Keratinocyte (primary cell): ENCODE results near the gene SH3PXD2A. TPM values are rescaled to one million over a fixed set of nuclear protein-coding genes. Genes with fewer than 3 reads are reported as not detected.

Source experiments
- DNase-seq: peaks from one replicate; pipeline ENCODE4 v3.0.0-alpha.2; 2011; ENCODE audit warnings: low read depth, missing footprints, low spot score
- FAIRE-seq: peaks from 2 replicates; lab custom pipeline; 2011; peaks lifted over from hg19 to GRCh38; lab: Jason Lieb, UNC
- H2AFZ ChIP-seq: 2 replicates; pipeline ENCODE4 v1.6.0; 2012; ENCODE audit warnings: low read length, control low read depth, inconsistent platforms; ENCODE audit not compliant: control insufficient read depth
- H3K27ac ChIP-seq: 2 replicates; pipeline ENCODE4 v1.5.1; 2011; ENCODE audit warnings: low read length; ENCODE audit not compliant: control insufficient read depth, insufficient read depth
- H3K27me3 ChIP-seq: 3 replicates; pipeline ENCODE4 v1.6.0; 2011; ENCODE audit warnings: low read length; ENCODE audit not compliant: control insufficient read depth, insufficient read depth; ENCODE audit errors: extremely low read depth
- H3K36me3 ChIP-seq, 2 experiments: 2 replicates in 1 of 2; 3 replicates in 1 of 2; pipeline ENCODE4 v1.5.1; 2011; ENCODE audit warnings: low read length in 2 of 2, mild to moderate bottlenecking in 1 of 2; ENCODE audit not compliant: control insufficient read depth in 2 of 2, insufficient read depth in 2 of 2; ENCODE audit errors: extremely low read depth in 1 of 2
- H3K4me1 ChIP-seq: 3 replicates; pipeline ENCODE4 v1.5.1; 2011; ENCODE audit warnings: low read length; ENCODE audit not compliant: control insufficient read depth, insufficient read depth; ENCODE audit errors: extremely low read depth
- H3K4me2 ChIP-seq: 3 replicates; pipeline ENCODE4 v1.6.0; 2011; ENCODE audit warnings: low read depth, low read length; ENCODE audit not compliant: control insufficient read depth, insufficient read depth; ENCODE audit errors: extremely low read depth
- H3K4me3 ChIP-seq, 3 experiments: fragments of 200-600 bp in 1 of 3; sonication (generic) in 1 of 3; 2 replicates in 2 of 3; 3 replicates in 1 of 3; pipeline ENCODE4 v1.5.1; 2011 to 2016; ENCODE audit warnings: low read length in 3 of 3, mild to moderate bottlenecking in 3 of 3, control low read depth in 2 of 3, inconsistent platforms in 1 of 3, low read depth in 1 of 3, mixed read lengths in 1 of 3, mixed run types in 1 of 3, moderate library complexity in 1 of 3; ENCODE audit not compliant: control insufficient read depth in 2 of 3, insufficient read depth in 2 of 3; ENCODE audit errors: extremely low read depth in 1 of 3
- H3K79me2 ChIP-seq: 2 replicates; pipeline ENCODE4 v1.6.0; 2012; ENCODE audit warnings: low read length; ENCODE audit not compliant: control insufficient read depth, insufficient read depth
- H3K9ac ChIP-seq: 3 replicates; pipeline ENCODE4 v1.6.0; 2011; ENCODE audit warnings: low read length; ENCODE audit not compliant: control insufficient read depth, insufficient read depth; ENCODE audit errors: extremely low read depth
- H3K9me1 ChIP-seq: 3 replicates; pipeline ENCODE4 v1.6.0; 2011; ENCODE audit warnings: low read length; ENCODE audit not compliant: control insufficient read depth, insufficient read depth; ENCODE audit errors: extremely low read depth
- H3K9me3 ChIP-seq: 2 replicates; pipeline ENCODE4 v1.5.1; 2012; ENCODE audit warnings: low read depth, low read length; ENCODE audit not compliant: control insufficient read depth
- H4K20me1 ChIP-seq: 3 replicates; pipeline ENCODE4 v1.6.0; 2011; ENCODE audit warnings: low read length; ENCODE audit not compliant: control insufficient read depth, insufficient read depth; ENCODE audit errors: extremely low read depth
- EZH2 ChIP-seq: IDR thresholded peaks from one replicate; pipeline ENCODE4 v1.6.1; 2012; ENCODE audit warnings: inconsistent platforms, mild to moderate bottlenecking, low read length, moderate library complexity
- dilution Hi-C: fragments of 300-500 bp; cut with MboI; formaldehyde crosslinking; loops from one replicate; pipeline ENCODE4 v1.7.0; 2020; ENCODE audit warnings: low sequenced_read_pairs; ENCODE audit not compliant: extremely low pct_ligation_motif_present
- polyA plus RNA-seq, 5 experiments: library from polyadenylated mRNA; depleted of rRNA in 3 of 5; stranded (reverse) in 3 of 5; stranded (forward) in 1 of 5; unstranded in 1 of 5; fragments of >200 nt; gene quantifications; 1 replicate in 1 of 5; 2 replicates in 3 of 5; 3 replicates in 1 of 5; pipeline versions ENCODE4 v1.2.1 to v1.2.3, GENCODE V29; 2011 to 2012; ENCODE audit warnings: missing spikeins in 2 of 5, low read depth in 1 of 5, low replicate concordance in 1 of 5
- TF ChIP-seq, protein P1 (sequence below), 3 experiments: IDR thresholded peaks in 1 of 3; conservative IDR thresholded peaks in 1 of 3; optimal IDR thresholded peaks in 1 of 3; 2 replicates in 2 of 3; 3 replicates in 1 of 3; pipeline versions ENCODE3 to v1.5.1; 2011; ENCODE audit warnings: low read length in 3 of 3, mild to moderate bottlenecking in 3 of 3, moderate library complexity in 2 of 3, control low read depth in 1 of 3, inconsistent platforms in 1 of 3; ENCODE audit not compliant: insufficient read depth in 2 of 3; ENCODE audit errors: extremely low read depth in 1 of 3

The SH3PXD2A gene
- polyA plus RNA-seq, 1 donor (not counting 4 experiments of a cell fraction or from before 2014, with no cell fraction given): 33.9 TPM

DNA sequence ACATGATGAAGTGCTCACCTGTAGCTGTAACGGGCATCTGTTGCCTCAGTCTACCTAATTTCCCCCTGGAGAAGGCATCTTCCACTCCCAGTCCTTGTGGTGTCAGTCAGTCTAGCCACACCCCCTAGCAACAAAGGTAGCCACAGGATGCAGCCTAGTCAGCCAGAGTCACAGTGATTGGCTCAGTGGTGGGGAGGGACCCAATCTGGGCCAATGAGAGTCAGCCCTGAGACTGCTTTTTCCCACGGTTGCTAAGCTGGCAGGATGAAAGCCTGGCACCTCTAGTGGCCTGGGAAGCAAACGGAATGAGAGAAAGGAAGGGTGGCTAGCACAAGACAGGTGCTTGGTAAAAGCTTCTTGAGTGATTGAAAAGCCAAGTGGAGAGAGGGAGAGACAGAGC is 118.6 kb downstream of the SH3PXD2A start:
- Histone ChIP-seq H3K9me1 (peaks cover 7% of the 10 kb centered on the region), H3K27ac (peak overlapping the region; percentile 11), H3K9ac (no peak overlapping the region), H3K79me2 (peaks cover 79% of the 10 kb centered on the region), H2AFZ (no peak overlapping the region), H3K9me3 (no peaks in the 10 kb centered on the region), H3K4me2 (peak overlapping the region; percentile 23), H3K4me3 (no peak overlapping the region), H3K4me1 (peaks cover 71% of the 10 kb centered on the region), H4K20me1 (peaks cover 12% of the 10 kb centered on the region), H3K36me3 (peaks cover 16 to 44% of the 10 kb centered on the region in 2 experiments), H3K27me3 (no peaks in the 10 kb centered on the region)
- no peak for TF ChIP-seq EZH2
- TF ChIP-seq, protein P1, sequence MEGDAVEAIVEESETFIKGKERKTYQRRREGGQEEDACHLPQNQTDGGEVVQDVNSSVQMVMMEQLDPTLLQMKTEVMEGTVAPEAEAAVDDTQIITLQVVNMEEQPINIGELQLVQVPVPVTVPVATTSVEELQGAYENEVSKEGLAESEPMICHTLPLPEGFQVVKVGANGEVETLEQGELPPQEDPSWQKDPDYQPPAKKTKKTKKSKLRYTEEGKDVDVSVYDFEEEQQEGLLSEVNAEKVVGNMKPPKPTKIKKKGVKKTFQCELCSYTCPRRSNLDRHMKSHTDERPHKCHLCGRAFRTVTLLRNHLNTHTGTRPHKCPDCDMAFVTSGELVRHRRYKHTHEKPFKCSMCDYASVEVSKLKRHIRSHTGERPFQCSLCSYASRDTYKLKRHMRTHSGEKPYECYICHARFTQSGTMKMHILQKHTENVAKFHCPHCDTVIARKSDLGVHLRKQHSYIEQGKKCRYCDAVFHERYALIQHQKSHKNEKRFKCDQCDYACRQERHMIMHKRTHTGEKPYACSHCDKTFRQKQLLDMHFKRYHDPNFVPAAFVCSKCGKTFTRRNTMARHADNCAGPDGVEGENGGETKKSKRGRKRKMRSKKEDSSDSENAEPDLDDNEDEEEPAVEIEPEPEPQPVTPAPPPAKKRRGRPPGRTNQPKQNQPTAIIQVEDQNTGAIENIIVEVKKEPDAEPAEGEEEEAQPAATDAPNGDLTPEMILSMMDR (optimal IDR thresholded peaks at IDR 0.05 in 1 of 3, IDR thresholded peaks at IDR 0.05 in 1 of 3, conservative IDR thresholded peaks at IDR 0.05 in 1 of 3; ENCODE audit: extremely low read depth in 1 of 3, insufficient read depth in 2 of 3, low read length in 3 of 3): peak; percentile 41 to 63 (median 57)
- dilution Hi-C loops: no loop called here
- FAIRE-seq (no peak), DNase-seq (no peak)

DNA sequence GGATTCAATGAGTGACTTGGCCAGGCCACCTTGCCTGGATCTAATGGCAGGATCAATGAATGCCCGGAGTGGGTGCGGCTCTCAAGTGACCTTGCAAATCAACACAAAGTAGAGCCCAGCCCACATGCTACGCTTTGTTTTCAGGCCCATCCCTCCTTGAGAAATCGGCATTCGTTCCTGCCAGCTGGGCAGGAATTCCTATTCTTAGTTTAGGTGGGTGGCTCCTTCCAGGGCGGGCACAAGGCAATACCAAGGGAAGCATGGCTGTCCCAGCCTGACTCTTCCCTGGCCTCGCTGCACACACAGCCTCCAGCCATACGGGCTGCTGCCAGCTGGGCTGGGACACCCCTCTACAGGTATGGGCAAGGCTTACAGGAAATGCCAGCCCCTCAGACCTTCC is 119.3 kb downstream of the SH3PXD2A start:
- Histone ChIP-seq H3K27ac (peak overlapping the region; percentile 11), H3K36me3 (peaks cover 19 to 46% of the 10 kb centered on the region in 2 experiments), H3K4me1 (peaks cover 64% of the 10 kb centered on the region)

More for the DNA sequence above, 119.3 kb downstream of the SH3PXD2A start:
- dilution Hi-C loops: no loop called here
- H3K9me1 ChIP-seq: peaks cover 2% of the 10 kb centered on the region
- peaks cover 77% of the 10 kb centered on the region for H3K79me2 ChIP-seq
- TF ChIP-seq EZH2: no peak
- TF ChIP-seq, protein P1 (optimal IDR thresholded peaks at IDR 0.05 in 1 of 3, IDR thresholded peaks at IDR 0.05 in 1 of 3, conservative IDR thresholded peaks at IDR 0.05 in 1 of 3; ENCODE audit: extremely low read depth in 1 of 3, insufficient read depth in 2 of 3, low read length in 3 of 3): no peak
- H3K9ac ChIP-seq: no peak overlapping the region
- no peaks in the 10 kb centered on the region for H3K27me3 ChIP-seq
- H3K4me3 ChIP-seq: peak overlapping the region in 1 of 3 experiments; percentile 2
- H3K4me2 ChIP-seq: peak overlapping the region; percentile 23
- no peak for FAIRE-seq
- H4K20me1 ChIP-seq: peaks cover 12% of the 10 kb centered on the region
- H2AFZ ChIP-seq: no peak overlapping the region
- no peaks in the 10 kb centered on the region for H3K9me3 ChIP-seq
- DNase-seq: no peak
